Activated T-cell treated with anti-CD3 and anti-CD28 coated beads, Interleukin-2, amount 50 U/mL, for 48 hours (primary cell): ENCODE data around the gene TMEM63A.
"Not testable (repeated sequence)": the region's sequence is repeated elsewhere in the genome, so short reads cannot be mapped to it uniquely, and the experiment has no call there.

Experiments used
- DNase-seq, 2 experiments: peaks; one replicate each; pipeline ENCODE4 v3.0.0-alpha.2; 2020

Gene TMEM63A

GRCh38 chr1:225816643-225817538 is 65.3 kb downstream of the TMEM63A start:
- no peak for DNase-seq

DNA sequence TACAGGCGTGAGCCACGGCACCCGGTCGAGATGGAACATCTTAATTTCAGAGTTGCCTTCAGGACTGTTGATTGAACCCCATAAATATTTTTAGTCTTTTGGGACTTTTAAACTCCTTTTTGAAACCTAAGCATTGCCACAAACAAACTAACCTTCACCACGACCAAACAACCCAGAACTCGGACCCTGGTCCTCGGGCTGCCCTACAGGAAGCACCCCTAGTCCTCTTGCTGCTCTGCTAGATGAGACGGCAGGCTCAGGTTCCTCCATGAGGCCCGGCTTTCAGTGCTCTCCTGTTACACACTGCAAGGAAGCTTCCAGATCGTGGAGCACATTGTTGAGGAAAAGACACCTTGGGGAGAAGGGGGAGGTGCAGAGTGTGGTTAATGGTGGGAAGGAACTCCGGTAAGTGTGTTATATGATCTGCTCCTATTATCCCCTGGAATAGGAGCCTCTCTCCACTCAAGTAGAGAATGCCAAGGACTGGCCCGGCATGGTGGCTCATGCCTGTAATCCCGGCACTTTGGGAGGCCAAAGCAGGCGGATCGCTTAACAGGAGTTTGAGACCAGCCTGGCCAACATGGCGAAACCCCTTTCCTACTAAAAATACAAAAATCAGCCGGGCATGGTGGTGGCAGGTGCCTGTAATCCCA is 66.5 kb downstream of the TMEM63A start:
- DNase-seq = no peak

GRCh38 chr1:225815090-225815489 is 67.1 kb downstream of the TMEM63A start:
- DNase-seq = not testable (repeated sequence)

- DNase-seq = no peak
These were observed 67.8 kb downstream of the TMEM63A start for GRCh38 chr1:225814381-225814780.

- DNase-seq = no peak
These were observed 68.8 kb downstream of the TMEM63A start for GRCh38 chr1:225813214-225813964.

- DNase-seq = no peak
These were observed 69.5 kb downstream of the TMEM63A start for GRCh38 chr1:225812488-225813213.

- no peak for DNase-seq
These were observed 70.3 kb downstream of the TMEM63A start for GRCh38 chr1:225811622-225812487.

DNA sequence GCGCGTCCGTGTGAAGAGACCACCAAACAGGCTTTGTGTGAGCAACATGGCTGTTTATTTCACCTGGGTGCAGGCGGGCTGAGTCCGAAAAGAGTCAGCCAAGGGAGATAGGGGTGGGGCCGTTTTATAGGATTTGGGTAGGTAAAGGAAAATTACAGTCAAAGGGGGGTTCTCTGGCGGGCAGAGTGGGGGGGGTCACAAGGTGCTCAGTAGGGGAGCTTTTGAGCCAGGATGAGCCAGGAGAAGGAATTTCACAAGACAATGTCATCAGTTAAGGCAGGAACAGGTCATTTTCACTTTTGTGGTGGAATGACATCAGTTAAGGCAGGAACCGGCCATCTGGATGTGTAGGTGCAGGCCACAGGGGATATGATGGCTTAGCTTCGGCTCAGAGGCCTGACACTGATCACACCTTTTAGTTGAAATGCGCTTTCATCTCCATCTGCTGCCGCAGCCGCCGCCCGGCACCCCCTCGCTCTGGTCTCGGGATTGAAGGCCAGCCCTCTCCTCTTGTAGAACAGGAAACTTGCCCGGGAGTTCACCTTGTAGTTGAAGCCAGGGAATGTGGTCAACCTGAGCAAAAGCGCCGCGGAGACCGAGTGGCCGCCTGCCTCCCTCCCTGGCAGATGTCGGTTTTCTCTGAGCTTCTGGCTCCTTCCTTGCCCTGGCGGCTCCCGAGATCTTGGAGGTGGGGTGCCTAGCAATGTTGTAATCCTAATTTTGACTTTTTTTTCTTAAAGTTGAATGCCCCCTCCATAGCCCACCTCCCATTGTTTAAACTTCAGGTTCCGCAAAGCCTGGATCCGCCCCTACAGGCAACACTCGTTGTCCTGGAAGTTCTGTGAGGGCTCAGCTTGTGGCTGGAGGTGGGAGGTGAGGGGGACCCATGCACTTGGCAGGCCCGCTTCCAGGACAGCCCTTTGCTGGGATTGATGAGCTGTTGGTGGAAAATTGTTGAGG is 71.3 kb downstream of the TMEM63A start:
- not testable (repeated sequence) for DNase-seq

GRCh38 chr1:225809842-225810578 is 72.2 kb downstream of the TMEM63A start, which contains the start of gene EPHX1:
TSS of gene EPHX1 (plus strand) at chr1:225810124. CDS start at chr1:225828730, 18,606 bp downstream.
- peak; percentile 86 to 88 for DNase-seq

GRCh38 chr1:225808136-225808535 is 74.0 kb downstream of the TMEM63A start:
- DNase-seq = no peak

DNA sequence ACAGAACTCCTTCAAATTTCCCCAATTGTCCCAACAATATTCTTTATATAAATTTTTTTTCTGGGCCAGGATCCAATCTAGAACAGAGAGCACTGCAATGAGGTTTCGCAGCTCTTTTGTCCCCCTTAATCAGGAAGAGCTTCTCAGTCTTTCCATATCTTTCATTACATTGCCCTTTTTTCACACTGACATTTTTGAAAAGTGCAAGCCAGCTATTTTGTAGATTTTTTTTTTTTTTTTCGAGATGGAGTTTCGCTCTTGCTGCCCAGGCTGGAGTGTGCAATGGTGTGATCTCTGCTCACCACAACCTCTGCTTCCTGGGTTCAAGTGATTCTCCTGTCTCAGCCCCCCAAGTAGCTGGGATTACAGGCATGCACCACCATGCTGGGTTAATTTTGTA is 75.4 kb downstream of the TMEM63A start:
- not testable (repeated sequence) for DNase-seq

- no peak for DNase-seq
These were observed 75.9 kb downstream of the TMEM63A start for GRCh38 chr1:225806249-225806648.

GRCh38 chr1:225801146-225801545 is 81.0 kb downstream of the TMEM63A start:
- DNase-seq = not testable (repeated sequence)

- DNase-seq = not testable (repeated sequence)
These were observed 86.1 kb downstream of the TMEM63A start for GRCh38 chr1:225796097-225796496.
